ENCODE measurements around the gene CENPM. TPM values are rescaled to one million over a fixed set of nuclear protein-coding genes. Genes with fewer than 3 reads are reported as not detected.

CENPM gene
- total RNA-seq, 4 donors from 2014 or later = 2.4 to 3.2 TPM; not detected in 2

DNA sequence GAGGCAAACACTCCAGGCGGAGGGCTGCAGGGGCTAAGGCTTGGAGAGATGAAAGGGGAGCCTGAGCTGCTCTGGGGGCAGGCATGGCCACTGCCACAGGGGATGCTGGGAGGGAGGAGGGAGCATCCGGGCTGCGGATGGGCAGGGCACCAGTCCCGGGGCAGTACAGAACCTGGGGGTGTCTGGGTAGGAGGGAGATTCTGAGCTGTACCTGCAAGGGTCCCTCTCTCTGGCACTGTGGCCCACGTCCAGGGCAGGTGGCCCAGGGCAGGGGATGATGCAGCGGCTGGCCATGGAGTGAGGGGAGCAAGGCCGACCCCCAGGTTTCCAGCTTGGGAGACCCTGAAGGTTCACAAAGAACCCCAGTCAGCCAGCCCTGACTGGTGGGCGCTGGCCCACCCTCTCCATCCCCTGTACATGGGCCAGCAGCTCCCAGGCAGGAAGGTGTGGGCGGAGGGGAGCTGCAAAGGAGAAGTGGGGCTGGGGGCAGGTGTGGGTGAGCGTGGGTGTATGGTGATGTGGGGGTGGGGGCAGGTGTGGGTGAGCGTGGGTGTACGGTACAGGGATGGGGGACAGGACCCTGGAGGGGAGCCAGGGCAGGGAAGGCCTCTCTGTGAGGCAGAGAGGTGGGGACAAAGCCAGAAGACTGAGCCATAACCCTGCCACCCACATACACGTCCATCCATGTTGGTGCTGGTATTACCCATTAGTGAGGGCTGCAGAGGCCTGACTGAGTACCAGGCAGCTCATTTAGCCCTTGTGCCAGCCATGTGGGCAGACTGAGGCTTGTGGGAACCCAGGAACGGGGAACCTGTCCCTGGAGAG is 18.1 kb downstream of the CENPM start:
- TF ChIP-seq, protein P1, sequence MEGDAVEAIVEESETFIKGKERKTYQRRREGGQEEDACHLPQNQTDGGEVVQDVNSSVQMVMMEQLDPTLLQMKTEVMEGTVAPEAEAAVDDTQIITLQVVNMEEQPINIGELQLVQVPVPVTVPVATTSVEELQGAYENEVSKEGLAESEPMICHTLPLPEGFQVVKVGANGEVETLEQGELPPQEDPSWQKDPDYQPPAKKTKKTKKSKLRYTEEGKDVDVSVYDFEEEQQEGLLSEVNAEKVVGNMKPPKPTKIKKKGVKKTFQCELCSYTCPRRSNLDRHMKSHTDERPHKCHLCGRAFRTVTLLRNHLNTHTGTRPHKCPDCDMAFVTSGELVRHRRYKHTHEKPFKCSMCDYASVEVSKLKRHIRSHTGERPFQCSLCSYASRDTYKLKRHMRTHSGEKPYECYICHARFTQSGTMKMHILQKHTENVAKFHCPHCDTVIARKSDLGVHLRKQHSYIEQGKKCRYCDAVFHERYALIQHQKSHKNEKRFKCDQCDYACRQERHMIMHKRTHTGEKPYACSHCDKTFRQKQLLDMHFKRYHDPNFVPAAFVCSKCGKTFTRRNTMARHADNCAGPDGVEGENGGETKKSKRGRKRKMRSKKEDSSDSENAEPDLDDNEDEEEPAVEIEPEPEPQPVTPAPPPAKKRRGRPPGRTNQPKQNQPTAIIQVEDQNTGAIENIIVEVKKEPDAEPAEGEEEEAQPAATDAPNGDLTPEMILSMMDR (IDR thresholded peaks at IDR 0.05; ENCODE audit: low read depth) = no peak

DNA sequence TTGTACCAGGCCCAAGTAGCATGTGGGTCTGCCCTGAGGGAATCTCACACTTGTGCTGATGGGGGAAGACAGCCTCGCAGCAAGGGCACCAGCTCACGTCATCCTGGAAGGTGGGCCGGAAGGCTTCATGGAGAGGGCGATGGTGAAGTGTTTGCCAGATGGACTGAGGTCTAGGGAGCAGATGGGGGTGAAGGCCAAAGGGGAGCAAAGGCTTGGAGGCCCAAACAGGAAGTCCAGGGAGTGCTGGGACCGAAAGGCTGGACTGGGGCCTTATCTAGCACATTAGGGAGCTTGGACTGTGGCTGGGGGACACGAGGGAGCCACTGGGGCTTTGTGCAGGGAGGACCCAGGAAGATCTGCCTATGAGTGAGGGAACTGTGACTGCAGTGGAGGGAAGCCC is 19.1 kb downstream of the CENPM start:
- TF ChIP-seq, protein P1 (IDR thresholded peaks at IDR 0.05; ENCODE audit: low read depth) = no peak

DNA sequence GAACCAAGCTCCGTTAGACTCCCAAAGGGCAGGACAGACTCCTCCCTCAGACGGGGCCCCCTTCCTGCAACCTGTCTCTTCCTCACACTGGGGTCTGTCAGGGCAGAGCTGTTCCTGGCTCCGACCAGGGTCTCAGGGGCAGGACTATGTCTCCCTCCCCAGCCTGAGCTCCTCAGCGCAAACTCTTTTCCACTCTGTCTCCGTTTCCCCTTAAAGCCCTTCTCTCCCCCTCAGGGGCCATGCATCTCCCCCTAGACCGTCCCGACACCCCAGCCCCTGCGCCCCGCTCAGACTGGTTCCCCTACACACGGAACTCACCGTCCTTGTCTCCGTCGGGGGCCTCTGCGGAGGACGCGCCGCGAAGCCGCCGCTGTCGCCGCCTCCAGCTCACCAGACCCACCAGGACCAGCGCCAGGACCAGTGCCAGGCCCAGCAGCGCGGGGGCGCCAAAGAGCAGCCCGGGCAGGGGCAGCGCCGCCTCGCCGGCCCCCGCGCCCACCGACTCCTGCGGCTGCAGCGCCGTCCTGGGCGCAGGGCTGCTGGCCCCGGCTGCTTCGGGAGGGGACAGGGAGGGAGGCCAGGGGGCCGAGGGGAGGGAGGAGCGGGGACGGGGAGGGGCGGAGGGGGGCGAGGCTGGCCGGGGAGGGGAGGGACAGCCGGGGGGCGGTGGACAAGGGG is 21.0 kb downstream of the CENPM start:
- TF ChIP-seq, protein P1 (IDR thresholded peaks at IDR 0.05; ENCODE audit: low read depth) = no peak

DNA sequence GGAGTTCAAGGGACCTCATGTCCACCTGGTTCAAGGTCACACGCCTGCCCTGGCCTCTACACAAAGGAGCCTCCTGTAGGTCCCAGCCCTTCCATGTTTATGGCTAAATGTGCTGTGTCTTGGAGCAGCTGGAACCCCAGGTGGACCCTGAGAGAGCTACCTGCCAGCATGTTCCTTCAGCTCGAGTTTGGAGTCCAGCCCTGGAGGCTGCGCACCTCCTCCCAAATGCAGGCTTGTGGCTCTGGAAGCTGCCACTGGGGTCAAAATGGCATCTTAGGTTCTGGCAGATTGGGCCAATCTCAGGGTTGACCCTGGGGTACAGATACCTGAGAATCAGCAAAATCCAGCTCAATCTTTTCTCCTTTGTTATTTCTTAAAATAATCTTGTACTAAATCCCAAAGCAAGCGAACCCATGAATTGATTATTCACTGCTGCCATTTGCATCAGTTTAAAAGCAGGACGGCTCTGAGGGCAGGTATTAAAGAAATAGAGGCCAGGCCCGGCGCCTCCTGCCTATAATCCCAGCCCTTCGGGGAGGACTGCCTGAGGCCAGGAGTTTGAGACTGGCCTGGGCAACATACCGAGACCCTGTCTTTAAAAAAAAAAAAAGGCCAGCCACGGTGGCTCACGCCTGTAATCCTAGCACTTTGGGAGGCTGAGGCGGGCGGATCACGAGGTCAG is 23.2 kb downstream of the CENPM start:
- TF ChIP-seq, protein P1 (IDR thresholded peaks at IDR 0.05; ENCODE audit: low read depth) = no peak

DNA sequence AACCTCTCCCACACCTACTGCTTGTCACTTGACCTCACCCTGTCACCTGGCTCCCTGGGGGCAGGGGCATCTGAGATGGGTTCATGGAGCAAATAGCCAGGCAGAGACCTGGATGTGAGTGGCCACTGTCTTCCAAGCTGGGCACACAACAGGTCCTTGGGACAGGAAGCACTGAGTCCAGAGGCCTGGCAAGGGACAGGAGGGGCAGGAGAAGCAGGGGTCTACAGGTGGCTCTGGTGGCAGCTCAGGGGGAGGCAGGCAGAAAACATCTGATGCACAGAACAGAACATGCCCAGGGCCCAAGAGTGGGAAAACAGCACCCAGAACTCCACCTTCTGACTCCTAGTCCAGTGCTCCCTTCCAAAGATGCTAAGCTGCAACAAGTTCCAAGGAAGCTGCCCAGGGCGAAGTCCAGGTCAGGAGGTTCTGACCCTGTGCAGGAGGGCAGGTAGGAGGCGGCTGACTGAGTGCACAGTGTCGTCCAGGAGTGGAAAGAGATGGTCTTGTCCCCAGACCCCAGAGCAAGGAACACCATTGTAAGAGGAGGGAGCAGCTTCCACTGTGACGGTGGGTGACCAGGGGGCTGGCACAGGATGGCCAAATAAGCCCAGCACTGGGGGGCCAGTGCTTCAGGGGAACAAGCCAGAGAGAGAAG is 23.9 kb downstream of the CENPM start:
- TF ChIP-seq, protein P1 (IDR thresholded peaks at IDR 0.05; ENCODE audit: low read depth) = no peak

DNA sequence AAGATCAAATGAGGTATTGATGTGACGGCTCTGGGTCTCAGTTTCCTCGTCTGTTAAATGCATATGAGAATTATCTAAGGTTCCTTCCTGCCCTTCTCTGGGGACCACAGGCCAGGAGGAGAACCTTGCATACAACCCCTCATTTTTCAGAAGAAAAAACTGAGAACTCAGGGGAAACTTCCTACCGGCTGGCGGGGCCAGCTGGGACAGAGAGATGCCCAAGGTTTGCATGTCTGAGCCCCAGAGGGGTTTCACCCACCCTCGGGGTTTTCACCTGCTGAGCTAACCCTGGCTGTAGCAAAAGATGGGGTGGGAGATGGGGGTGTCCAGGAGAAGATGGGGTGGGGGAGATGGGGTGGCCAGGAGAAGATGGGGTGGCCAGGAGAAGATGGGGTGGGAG is 24.6 kb downstream of the CENPM start:
- TF ChIP-seq, protein P1 (IDR thresholded peaks at IDR 0.05; ENCODE audit: low read depth) = no peak

All from subcutaneous adipose tissue (tissue), 4 donors.